RWPE2 (cell line): ENCODE data around the gene KCNQ2.
A peak's percentile ranks its signal among the peaks of the same experiment; 100 is the strongest.

Experiments
- ATAC-seq: fragments of 200-7000 bp; cut with Tn5 transposase; 3 replicates; pipeline ENCODE4 v1.9.1; 2021; ENCODE audit warnings: low read depth
- DNase-seq: peaks from one replicate; pipeline ENCODE4 v3.0.0-alpha.2; 2020; ENCODE audit warnings: low spot score
- H3K27ac ChIP-seq: fragments of 450-650 bp; 2 replicates; pipeline ENCODE4 v1.5.1; 2017; ENCODE audit warnings: mild to moderate bottlenecking; ENCODE audit not compliant: poor library complexity, severe bottlenecking
- H3K27me3 ChIP-seq: fragments of 250-450 bp; sonication (Bioruptor Pico); 2 replicates; pipeline ENCODE4 v1.5.1; 2021; ENCODE audit warnings: mild to moderate bottlenecking, moderate library complexity; ENCODE audit not compliant: insufficient read depth, poor library complexity, severe bottlenecking
- H3K36me3 ChIP-seq: fragments of 250-450 bp; sonication (Bioruptor Pico); 2 replicates; pipeline ENCODE4 v1.5.1; 2020; ENCODE audit warnings: low read depth, mild to moderate bottlenecking, moderate library complexity
- H3K4me1 ChIP-seq: fragments of 250-450 bp; sonication (Bioruptor Pico); 2 replicates; pipeline ENCODE4 v1.5.1; 2021; ENCODE audit warnings: mild to moderate bottlenecking, moderate library complexity; ENCODE audit not compliant: insufficient read depth, poor library complexity, severe bottlenecking
- H3K4me3 ChIP-seq: fragments of 250-450 bp; sonication (Bioruptor Pico); 2 replicates; pipeline ENCODE4 v1.5.1; 2021; ENCODE audit warnings: mild to moderate bottlenecking, moderate library complexity; ENCODE audit not compliant: severe bottlenecking
- H3K9me3 ChIP-seq: fragments of 250-450 bp; sonication (Bioruptor Pico); 2 replicates; pipeline ENCODE4 v1.5.1; 2021; ENCODE audit warnings: mild to moderate bottlenecking, moderate library complexity; ENCODE audit not compliant: severe bottlenecking
- TF ChIP-seq, protein P1 (sequence below): fragments of 450-650 bp; IDR thresholded peaks from one replicate; pipeline ENCODE4 v1.5.1; 2017; ENCODE audit warnings: mild to moderate bottlenecking, moderate library complexity; ENCODE audit not compliant: poor library complexity, severe bottlenecking

The KCNQ2 gene

DNA sequence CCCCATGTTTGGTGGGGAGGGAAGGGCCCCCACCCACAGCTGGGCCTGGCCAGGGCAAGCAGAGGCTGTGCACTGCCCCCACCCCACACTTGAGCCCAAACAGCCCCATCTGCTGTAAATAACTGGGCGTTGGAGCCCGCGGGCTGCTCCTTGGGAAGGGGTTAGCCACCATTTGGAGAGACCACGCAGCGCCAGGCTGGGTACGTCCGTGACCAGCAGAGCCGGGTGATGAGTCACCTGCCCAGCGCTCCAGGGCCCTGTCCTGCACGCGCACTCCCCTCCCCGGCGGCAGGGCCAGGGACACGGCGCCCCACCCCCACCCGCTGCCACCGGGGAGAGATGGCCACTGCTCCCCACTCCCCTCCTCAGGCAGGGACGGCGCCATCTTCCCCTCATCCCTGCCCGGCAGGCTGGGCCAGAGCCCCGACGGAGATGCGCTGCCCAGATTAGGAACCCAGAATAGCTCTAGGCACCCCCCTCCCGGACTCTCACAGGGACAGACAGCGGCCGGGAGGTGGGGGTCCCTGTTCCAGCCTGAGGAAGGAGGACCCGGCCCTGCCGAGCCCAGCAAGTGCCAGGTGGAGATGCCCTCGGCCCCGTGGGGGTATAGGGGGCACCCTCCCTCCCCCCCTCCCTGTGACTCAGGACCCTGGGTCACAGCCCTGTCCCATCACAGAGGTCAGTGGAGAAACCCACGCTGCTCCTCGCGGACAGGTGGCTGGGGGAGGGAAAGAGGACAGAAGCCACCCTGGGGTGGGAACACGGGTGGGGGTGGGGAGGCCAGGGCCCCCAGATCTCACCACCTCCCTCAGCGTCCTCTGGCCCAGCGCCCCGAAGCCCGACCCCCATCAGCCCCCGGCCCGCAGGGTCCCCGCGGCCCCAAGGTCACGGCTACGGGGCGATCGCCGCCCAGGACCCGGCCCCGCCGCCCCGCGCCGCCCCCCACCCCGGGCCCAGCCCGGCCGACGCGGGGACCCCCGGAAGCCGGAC is 25.8 kb upstream of the KCNQ2 start:
- no peaks in the 10 kb centered on the region for H3K9me3 ChIP-seq
- TF ChIP-seq, protein P1, sequence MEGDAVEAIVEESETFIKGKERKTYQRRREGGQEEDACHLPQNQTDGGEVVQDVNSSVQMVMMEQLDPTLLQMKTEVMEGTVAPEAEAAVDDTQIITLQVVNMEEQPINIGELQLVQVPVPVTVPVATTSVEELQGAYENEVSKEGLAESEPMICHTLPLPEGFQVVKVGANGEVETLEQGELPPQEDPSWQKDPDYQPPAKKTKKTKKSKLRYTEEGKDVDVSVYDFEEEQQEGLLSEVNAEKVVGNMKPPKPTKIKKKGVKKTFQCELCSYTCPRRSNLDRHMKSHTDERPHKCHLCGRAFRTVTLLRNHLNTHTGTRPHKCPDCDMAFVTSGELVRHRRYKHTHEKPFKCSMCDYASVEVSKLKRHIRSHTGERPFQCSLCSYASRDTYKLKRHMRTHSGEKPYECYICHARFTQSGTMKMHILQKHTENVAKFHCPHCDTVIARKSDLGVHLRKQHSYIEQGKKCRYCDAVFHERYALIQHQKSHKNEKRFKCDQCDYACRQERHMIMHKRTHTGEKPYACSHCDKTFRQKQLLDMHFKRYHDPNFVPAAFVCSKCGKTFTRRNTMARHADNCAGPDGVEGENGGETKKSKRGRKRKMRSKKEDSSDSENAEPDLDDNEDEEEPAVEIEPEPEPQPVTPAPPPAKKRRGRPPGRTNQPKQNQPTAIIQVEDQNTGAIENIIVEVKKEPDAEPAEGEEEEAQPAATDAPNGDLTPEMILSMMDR: no peak
- H3K4me3 ChIP-seq: peak overlapping the region; percentile 26
- peak; percentile 61 for ATAC-seq
- DNase-seq: no peak
- H3K27me3 ChIP-seq: peaks cover 27% of the 10 kb centered on the region
- no peaks in the 10 kb centered on the region for H3K4me1 ChIP-seq
- no peaks in the 10 kb centered on the region for H3K36me3 ChIP-seq
- H3K27ac ChIP-seq: no peak overlapping the region

DNA sequence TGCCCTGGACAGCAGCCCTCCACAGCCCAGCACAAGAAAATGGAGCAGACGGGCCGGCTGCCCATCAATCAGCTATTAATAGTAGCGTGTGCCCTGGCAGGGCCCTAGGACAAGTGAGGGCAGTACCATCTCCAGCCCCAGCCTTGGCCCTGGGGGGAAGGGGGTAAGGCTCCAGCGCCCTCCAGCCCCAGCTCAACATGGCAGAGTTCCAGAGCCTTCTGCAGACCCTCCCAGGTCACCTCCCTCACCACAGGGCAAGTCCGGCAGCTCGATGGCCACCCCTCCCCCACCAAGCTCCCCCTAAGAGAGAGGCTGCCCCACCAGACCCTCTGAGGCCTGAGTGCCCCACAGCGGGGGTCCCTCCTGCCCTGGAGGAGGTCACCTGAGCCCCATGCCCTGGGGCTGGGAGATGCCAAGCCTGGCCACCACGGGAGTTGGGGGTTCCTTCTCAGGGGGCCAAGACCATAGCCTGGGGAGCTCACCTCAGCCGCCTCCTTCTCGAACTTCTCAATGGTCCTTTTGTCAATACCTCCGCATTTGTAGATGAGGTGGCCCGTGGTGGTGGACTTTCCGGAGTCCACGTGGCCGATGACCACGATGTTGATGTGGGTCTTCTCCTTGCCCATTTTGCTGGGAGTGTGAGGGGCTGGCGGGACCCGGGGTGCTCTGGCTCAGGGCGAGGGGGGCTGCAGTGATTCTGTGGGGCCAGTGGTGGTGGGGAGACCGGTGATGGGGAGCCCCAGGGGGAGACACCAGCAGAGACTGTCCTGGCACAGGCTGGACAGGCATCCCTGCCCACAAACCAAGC is 24.9 kb upstream of the KCNQ2 start:
- no peak for DNase-seq
- no peak for ATAC-seq
- no peak overlapping the region for H3K4me3 ChIP-seq

DNA sequence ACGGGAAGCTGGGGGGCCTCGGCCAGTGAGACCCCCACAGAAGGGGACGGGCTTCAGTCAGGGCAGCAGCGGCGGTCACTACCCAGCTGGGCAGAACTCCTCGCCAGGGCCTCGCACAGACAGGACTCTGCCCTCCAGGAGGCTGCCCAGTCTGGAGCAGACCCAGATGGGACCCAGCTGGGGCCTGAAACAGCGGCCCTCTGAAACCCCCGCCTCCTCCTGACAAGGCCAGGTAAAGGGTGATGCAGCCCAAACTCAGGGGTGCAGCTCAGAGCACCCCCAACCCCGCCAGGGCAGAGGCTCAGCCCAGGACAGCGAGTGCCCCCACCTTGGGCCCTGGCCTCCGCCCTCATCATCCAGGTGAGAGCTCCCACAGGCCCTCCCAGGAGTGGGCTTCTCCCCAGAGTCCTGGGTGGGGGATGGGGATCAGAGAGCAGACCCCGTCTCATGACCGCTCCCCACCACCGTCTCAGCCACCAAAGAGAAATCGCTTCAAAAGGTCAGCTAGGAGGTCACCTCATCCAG is 24.2 kb upstream of the KCNQ2 start:
- no peaks in the 10 kb centered on the region for H3K36me3 ChIP-seq

More for the DNA sequence above, 24.9 kb upstream of the KCNQ2 start:
- TF ChIP-seq, protein P1: no peak
- Histone ChIP-seq H3K4me1 (no peaks in the 10 kb centered on the region), H3K36me3 (no peaks in the 10 kb centered on the region), H3K27me3 (peaks cover 23% of the 10 kb centered on the region), H3K9me3 (no peaks in the 10 kb centered on the region), H3K27ac (no peak overlapping the region)

DNA sequence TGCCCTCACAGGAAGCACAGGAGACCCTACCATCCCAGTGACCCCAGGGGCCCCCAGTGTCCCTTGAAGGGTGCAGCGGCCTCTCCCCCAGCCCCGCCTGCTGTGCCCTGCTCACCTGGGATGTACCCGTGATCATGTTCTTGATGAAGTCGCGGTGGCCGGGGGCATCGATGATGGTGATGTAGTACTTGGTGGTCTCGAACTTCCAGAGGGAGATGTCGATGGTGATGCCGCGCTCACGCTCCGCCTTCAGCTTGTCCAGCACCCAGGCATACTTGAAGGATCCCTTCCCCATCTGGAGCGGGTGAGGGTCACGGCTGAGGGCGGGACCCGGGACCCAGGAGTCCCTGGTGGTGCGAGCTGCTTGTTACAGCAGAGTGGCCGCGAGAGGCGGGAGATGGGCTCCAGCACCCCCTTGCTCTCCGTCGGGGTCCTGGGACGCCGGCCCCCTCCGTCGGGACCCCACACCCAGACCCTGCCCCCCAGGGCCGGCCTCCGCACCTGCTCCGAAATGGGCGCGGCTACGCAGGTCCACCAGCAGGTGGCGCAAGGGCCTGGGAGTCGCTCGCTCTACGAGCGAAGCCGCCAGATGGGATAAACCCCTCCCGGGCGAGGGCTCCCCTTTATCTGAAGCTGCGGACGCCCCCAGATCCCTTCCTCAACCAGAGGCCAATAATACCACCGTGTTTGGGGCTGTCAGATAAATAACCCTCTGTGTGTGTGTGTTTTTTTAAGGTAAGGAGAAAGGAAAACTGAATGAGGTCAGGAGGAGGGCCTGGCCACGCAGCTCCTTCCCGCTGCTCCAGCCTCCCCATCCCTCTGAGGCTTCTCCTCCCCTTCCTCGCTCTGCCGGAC is 23.5 kb upstream of the KCNQ2 start:
- ATAC-seq: peak; percentile 37
- peaks cover 23% of the 10 kb centered on the region for H3K27me3 ChIP-seq
- H3K4me1 ChIP-seq: no peaks in the 10 kb centered on the region
- DNase-seq: no peak
- H3K27ac ChIP-seq: no peak overlapping the region
- H3K36me3 ChIP-seq: no peaks in the 10 kb centered on the region
- H3K9me3 ChIP-seq: no peaks in the 10 kb centered on the region
- H3K4me3 ChIP-seq: no peak overlapping the region
- TF ChIP-seq, protein P1: peak; percentile 100

More for the DNA sequence above, 24.2 kb upstream of the KCNQ2 start:
- Histone ChIP-seq H3K4me1 (no peaks in the 10 kb centered on the region), H3K9me3 (no peaks in the 10 kb centered on the region), H3K4me3 (no peak overlapping the region), H3K27me3 (peaks cover 23% of the 10 kb centered on the region), H3K27ac (no peak overlapping the region)
- DNase-seq (no peak), ATAC-seq (peak; percentile 15)
- TF ChIP-seq, protein P1: no peak
